Liver (tissue), 2 donors: ENCODE data around the gene MOB3B.

Experiments used
- YY1 ChIP-seq: IDR thresholded peaks from 2 replicates; pipeline ENCODE4 v1.6.1; 2016; ENCODE audit warnings: antibody characterized with exemption, mild to moderate bottlenecking
- TF ChIP-seq, protein P1 (sequence below): fragments of 150-350 bp; IDR thresholded peaks from 2 replicates; pipeline ENCODE4 v1.5.1; 2017; ENCODE audit warnings: improper control_type of control experiment, low read depth, low read length; ENCODE audit not compliant: missing input control
- donor health status: healthy.

DNA sequence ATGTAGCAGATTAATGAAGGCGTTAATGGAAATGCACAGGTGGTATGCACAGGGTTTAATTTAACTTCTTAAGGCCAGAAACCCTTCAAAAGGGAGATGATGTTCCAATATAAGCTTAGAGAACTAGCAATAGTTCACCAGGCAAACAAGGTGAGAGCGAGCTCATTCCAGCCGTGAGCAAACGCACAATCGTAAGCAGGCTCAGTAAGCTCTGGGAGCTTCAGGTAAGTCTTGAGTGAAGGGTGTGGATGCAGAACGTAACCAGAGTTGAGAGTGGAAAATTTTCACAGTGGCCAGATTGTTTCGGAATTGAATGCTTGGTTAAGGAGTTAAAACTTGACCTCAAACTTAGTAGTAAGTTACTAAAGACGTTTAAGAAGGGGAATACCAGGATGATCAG, 238.3 kb downstream of the MOB3B start:
- TF ChIP-seq, protein P1, sequence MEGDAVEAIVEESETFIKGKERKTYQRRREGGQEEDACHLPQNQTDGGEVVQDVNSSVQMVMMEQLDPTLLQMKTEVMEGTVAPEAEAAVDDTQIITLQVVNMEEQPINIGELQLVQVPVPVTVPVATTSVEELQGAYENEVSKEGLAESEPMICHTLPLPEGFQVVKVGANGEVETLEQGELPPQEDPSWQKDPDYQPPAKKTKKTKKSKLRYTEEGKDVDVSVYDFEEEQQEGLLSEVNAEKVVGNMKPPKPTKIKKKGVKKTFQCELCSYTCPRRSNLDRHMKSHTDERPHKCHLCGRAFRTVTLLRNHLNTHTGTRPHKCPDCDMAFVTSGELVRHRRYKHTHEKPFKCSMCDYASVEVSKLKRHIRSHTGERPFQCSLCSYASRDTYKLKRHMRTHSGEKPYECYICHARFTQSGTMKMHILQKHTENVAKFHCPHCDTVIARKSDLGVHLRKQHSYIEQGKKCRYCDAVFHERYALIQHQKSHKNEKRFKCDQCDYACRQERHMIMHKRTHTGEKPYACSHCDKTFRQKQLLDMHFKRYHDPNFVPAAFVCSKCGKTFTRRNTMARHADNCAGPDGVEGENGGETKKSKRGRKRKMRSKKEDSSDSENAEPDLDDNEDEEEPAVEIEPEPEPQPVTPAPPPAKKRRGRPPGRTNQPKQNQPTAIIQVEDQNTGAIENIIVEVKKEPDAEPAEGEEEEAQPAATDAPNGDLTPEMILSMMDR = no peak
- no peak for TF ChIP-seq YY1
